DMS114 treated with DMSO at 0.1 percent for 48 hours (cell line): ENCODE results near the gene NME2.
"Not testable (repeated sequence)": the region's sequence is repeated elsewhere in the genome, so short reads cannot be mapped to it uniquely, and the experiment has no call there.

Source experiments
- DNase-seq: peaks from one replicate; lab custom pipeline; 2025; ENCODE audit not compliant: unreplicated experiment; lab: John Stamatoyannopoulos, UW

Gene NME2

GRCh38 chr17:51152766-51153209 lies 13.4 kb upstream of the NME2 start:
- no peak for DNase-seq

- peak; percentile 97 for DNase-seq
These were observed 12.8 kb upstream of the NME2 start, which contains the start of gene NME1 for GRCh38 chr17:51153210-51154072. Gene NME1, plus strand, starts transcription at chr17:51153559. Its CDS starts 2,096 bp downstream, at chr17:51155655.

DNA sequence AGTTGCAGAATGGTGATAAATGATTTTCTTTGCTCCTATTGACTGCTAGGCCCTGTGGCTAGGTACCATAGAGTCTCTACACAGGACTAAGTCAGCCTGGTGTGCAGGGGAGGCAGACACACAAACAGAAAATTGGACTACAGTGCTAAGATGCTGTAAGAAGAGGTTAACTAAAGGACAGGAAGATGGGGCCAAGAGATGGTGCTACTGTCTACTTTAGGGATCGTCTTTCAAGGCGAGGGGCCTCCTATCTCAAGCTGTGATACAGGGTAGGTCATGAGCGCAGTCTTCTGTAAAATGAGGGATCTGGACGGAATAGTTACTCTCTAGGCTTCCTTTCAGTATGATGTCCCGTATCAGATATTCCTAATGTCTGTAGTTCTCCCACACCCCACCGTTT lies 12.0 kb upstream of the NME2 start:
- DNase-seq, result no peak

DNA sequence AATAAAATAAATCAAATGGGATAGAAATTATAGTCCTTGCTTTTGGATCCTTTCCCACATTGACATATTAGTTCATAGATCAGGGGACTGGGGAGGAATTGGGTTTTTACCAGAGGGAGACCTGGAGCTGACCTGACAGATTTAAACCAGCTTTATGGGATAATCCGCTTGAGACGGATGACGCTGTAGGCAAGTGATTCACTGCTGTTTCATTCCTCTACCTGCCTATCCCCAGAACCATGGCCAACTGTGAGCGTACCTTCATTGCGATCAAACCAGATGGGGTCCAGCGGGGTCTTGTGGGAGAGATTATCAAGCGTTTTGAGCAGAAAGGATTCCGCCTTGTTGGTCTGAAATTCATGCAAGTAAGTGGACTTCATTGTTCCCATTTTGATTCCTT lies 10.8 kb upstream of the NME2 start:
- DNase-seq, result no peak

GRCh38 chr17:51159604-51160003 lies 6.6 kb upstream of the NME2 start:
- DNase-seq, result no peak

GRCh38 chr17:51161541-51161940 lies 4.7 kb upstream of the NME2 start:
- no peak for DNase-seq

DNA sequence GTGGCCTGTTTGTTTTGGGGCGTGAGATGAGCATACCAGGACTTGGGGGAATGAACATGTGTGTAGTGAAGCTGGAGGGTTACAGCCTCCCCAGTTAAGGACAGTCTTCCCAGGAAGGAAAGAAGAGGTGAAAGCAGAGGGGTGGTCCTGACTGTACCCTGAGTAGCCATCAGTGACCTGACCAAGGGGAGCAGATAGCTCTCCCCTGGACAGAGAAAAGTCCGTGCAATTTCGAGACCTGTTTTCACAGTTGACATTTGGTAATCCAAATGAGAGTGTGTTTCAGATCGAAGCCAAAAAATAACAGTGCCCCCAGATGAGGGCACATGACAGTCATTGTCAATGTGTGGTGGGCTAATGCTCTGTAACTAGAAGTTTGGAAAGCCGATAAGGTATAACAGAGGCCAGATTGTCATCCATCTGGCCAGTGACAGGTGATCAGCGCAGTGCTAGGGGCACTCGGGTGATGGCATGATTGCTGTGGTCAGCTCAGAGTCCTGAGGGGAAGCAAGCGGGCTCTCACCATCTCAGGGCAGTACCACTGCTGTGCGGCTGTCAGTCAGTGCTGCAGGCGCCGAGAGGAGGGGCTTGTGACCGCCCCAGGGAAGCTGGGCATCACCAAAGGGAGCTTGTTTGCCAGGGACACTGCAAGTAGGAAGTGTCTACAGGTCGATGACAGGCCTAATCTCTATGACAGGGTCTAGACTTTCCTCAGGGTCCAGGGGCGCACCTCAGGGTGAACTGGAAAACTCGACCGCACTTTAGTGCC lies 1.1 kb upstream of the NME2 start:
- DNase-seq, result no peak

DNA sequence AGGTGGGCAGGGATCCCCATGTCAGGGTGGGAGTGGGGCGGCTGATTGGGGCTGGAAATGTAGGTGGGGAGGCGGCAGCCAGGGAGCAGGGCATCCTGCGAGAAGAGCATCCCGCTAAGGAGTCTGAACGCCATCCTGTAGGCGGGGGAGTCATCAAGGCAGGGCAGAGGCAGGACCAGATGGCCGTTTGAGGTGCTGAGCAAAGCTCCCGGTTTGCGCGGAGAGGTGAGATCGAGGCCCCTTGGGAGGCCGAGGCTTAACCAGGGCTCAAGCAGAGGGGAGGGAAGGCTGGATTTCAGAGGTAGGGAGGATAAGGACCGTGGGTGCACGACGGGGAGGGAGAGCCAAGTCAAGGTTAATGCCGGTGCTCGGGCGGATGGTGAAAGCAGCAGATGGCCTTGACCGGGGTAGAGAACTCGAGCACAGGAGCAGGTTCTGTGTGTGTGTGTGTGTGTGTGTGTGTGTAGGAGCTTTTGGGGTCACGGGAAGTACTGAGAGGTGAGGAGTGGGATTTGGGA lies 472 bp upstream of the NME2 start:
- DNase-seq, result no peak

DNA sequence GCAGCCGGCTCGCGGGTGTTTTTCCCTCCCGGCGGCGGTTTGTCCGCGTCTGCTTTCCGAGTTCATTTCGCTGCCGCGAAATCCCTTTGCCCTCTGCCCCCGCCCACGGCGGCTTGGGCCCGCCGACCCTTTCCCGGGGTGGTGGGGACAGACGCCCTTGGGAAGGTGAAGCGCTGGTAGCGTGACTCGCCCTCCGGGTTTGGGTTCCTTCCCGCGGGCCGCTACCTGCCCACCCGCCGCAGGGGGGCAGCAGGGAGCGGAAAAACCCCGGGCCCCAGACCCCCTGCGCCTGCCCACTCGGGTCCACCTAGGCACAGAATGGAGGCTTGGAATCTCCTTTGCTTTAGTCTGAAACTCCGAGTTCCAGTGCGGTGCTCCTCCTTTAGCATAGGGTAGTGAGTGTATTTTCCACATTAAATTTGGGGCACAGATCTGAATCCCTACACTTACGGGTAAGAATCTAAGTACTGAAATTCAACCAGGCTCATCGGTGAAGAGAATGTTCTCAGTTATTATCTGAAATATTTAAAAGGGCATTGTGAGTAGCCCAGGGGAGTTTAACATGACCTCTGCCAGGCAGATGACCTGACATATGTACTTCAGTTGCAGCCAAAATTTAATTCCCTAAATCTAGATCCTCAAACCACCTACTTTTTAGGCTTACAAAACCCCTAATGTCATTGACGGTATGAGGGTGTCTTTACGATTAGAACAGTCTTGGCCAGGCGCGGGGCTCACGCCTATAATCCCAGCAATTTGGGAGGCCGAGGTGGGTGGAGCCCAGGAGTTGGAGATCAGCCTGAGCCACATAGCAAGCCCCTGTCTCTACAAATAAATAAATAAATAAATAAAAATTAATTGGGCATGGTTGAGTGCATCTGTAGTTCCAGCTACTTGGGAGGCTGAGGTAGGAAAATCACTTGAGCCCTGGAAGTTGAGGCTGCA lies 1.0 kb downstream of the NME2 start:
- no peak for DNase-seq

DNA sequence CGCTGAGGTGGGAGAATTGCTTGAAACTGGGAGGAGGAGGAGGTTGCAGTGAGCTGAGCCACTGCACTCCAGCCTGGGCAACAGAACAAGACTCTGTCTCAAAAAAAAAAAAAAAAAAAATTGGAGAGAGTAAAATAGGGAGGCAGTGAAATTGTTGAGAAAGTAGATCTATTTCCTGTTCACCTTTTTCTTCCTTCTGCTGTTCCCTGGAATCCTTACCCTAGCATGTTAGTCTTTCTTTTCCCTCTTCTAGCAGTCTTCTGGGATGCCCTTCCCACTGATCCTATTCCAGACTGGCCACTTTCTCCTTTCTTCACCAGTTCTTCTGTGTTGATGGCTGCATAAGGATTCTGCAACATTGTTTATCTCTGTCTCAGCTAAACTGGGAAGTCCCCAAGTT lies 3.1 kb downstream of the NME2 start:
- DNase-seq, result no peak

DNA sequence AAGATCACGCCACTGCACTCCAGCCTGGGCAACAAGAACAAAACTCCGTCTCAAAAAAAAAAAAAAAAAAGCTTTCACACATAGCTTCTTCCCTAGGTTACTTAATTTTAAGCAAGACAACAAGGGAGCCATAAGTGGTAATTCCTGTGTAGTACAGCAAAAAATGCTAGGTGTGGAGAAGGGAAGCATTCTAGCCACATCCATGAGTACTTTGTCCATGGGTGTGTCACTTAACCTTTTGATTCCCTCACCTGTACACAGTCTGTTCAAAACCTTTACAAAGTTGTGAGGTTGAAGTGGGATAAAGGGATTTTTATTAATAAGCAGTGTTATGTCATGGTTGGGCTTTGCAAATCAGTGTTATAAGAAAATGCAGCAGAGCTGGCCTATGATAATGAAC lies 4.5 kb downstream of the NME2 start:
- no peak for DNase-seq

DNA sequence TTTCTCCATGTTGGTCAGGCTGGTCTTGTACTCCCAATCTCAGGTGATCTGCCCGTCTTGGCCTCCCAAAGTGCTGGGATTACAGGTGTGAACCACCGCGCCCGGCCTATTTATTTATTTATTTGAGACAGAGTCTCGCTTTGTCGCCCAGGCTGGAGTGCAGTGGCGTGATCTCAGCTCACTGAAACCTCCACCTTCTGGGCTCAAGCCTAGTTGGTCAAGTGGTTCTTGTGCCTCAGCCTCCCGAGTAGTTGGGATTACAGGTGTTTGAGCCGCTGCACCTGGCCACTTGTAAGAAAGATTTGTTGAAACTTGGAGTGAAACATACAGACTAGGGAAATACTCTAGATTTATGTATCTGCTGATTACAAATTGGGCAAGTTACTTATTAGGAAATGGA lies 5.8 kb downstream of the NME2 start:
- not testable (repeated sequence) for DNase-seq

GRCh38 chr17:51180486-51180885 lies 14.3 kb downstream of the NME2 start:
- no peak for DNase-seq

GRCh38 chr17:51184124-51184523 lies 17.9 kb downstream of the NME2 start:
- DNase-seq, result no peak

- no peak for DNase-seq
These were observed 19.6 kb downstream of the NME2 start for GRCh38 chr17:51185763-51186332.

DNA sequence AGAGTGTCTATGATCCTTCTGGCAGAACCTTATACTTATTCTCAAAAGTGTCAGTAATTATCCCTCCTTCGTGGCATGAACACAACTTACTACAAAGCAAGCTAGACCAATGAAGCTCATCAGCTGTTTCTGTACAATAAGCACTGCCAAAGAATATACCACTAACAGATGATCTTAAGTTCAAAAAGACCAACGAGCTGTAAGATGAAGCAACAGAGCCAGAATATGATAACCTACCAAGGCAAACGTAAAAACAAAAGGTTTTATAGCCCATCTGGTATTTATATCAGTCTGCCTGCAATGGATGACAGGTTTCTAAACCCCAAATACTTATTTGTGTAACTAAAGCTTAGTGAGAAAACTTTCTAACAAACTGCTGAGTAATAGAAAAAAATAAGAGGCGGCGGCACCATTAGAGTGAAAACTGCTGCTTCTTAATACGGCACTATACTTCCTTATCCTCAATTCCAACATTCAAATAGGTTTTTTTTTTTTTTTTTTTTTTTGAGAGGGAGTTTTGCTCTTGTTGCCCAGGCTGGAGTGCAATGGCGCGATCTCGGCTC lies 22.1 kb downstream of the NME2 start:
- no peak for DNase-seq

DNA sequence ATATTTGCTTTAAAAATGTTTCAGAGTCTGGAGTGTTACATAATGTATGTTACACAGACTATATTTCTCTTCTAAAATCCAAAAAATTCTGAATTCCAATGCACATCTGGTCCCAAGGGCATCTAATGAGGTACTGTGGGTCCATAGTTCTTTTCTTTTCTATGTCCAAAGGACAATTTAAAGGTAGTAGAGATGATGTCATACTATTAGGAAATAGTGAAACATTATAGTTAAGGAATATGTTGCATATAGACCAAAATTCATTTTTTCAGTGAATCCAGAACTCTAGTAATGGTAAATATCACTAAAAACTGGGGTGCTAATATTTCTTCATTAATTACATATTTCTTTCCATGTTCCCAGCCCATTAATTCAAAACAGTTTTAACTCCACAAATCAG lies 23.0 kb downstream of the NME2 start:
- no peak for DNase-seq

- no peak for DNase-seq
These were observed 23.4 kb downstream of the NME2 start for GRCh38 chr17:51189628-51190027.

DNA sequence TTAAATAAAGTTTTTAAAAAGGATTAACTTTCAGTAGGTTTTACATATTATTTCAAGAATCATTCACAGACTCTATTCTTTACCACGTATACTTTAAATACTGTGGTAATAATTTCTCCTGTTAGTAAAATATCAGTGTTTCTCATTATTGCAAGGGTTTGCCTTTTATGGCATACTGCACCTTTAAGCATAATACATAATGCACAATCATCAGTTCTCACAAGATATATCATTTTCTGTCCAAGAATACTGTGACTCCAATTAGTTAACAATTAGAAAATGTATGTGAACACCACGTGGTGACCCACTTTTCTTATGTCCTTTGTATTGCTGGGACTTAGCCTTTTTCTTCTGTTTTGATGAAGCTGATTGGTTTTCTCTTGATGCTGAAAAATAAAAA lies 25.7 kb downstream of the NME2 start:
- DNase-seq, result no peak

- no peak for DNase-seq
These were observed 31.5 kb downstream of the NME2 start for GRCh38 chr17:51197754-51198153.
